Mesendoderm (in vitro differentiated cells): Measurements from ENCODE around the gene SLC16A6.

Source experiments
- DNase-seq: peaks from one replicate; pipeline ENCODE4 v3.0.0; 2013
- H2AK5ac ChIP-seq: 2 replicates; pipeline ENCODE4 v1.6.1; 2013; ENCODE audit warnings: low read length, inconsistent platforms
- H2BK120ac ChIP-seq: 2 replicates; pipeline ENCODE4 v1.6.1; 2013; ENCODE audit warnings: low read depth, mild to moderate bottlenecking, low read length, moderate library complexity, mixed read lengths
- H2BK15ac ChIP-seq: replicated peaks from 2 replicates; pipeline ENCODE4 v1.6.1; 2013; ENCODE audit warnings: low read depth, mild to moderate bottlenecking, moderate library complexity
- H2BK5ac ChIP-seq: 2 replicates; pipeline ENCODE4 v1.6.1; 2013; ENCODE audit warnings: low read length, inconsistent platforms
- H3K18ac ChIP-seq: 2 replicates; pipeline ENCODE4 v1.6.1; 2013; ENCODE audit warnings: mild to moderate bottlenecking, low read length, mixed read lengths
- H3K23ac ChIP-seq: one replicate; pipeline ENCODE4 v1.6.1; 2013; ENCODE audit warnings: low read length
- H3K27ac ChIP-seq: 2 replicates; pipeline ENCODE4 v1.5.1; 2013; ENCODE audit warnings: low read depth, mild to moderate bottlenecking, inconsistent platforms, low read length, moderate library complexity
- H3K27me3 ChIP-seq: 2 replicates; pipeline ENCODE4 v1.6.1; 2013; ENCODE audit warnings: low read length, control low read depth, mild to moderate bottlenecking, inconsistent platforms; ENCODE audit not compliant: insufficient read depth, poor library complexity
- H3K36me3 ChIP-seq: 2 replicates; pipeline ENCODE4 v1.6.1; 2013; ENCODE audit warnings: low read length, inconsistent platforms; ENCODE audit not compliant: control insufficient read depth, insufficient read depth
- H3K4ac ChIP-seq: one replicate; pipeline ENCODE4 v1.6.1; 2013; ENCODE audit warnings: low read depth, mild to moderate bottlenecking, low read length, moderate library complexity
- H3K4me1 ChIP-seq: 2 replicates; pipeline ENCODE4 v1.6.1; 2013; ENCODE audit warnings: low read depth, low read length, inconsistent platforms; ENCODE audit not compliant: control insufficient read depth
- H3K4me2 ChIP-seq: 2 replicates; pipeline ENCODE4 v1.6.1; 2013; ENCODE audit warnings: low read length
- H3K4me3 ChIP-seq: 2 replicates; pipeline ENCODE4 v1.5.1; 2013; ENCODE audit warnings: mild to moderate bottlenecking, low read length
- H3K56ac ChIP-seq: one replicate; pipeline ENCODE4 v1.6.1; 2013; ENCODE audit warnings: low read length
- H3K79me1 ChIP-seq: 2 replicates; pipeline ENCODE4 v1.6.1; 2013; ENCODE audit warnings: low read length, inconsistent platforms
- H3K79me2 ChIP-seq: 2 replicates; pipeline ENCODE4 v1.6.1; 2013; ENCODE audit warnings: mild to moderate bottlenecking, low read length; ENCODE audit not compliant: control insufficient read depth, insufficient read depth
- H3K9ac ChIP-seq: 2 replicates; pipeline ENCODE4 v1.6.1; 2013; ENCODE audit warnings: low read length, inconsistent platforms
- H4K5ac ChIP-seq: one replicate; pipeline ENCODE4 v1.6.1; 2013; ENCODE audit warnings: low read length
- H4K8ac ChIP-seq: one replicate; pipeline ENCODE4 v1.6.1; 2013; ENCODE audit warnings: low read depth, mild to moderate bottlenecking, control low read depth, low read length, moderate library complexity
- WGBS: extraction: QIAGEN DNeasy Blood & Tissue Kit; methylation state at CpG from one replicate; pipeline ENCODE4 v1.1.7; 2013; ENCODE audit warnings: low lambda C conversion rate, missing lambda C conversion rate; ENCODE audit not compliant: insufficient coverage; ENCODE audit errors: extremely low coverage; 5-methylcytosine and 5-hydroxymethylcytosine counted together

The SLC16A6 gene

GRCh38 chr17:68292689-68293040, 1.7 kb upstream of the SLC16A6 start:
- no peak overlapping the region for H4K8ac ChIP-seq
- no peak overlapping the region for H3K23ac ChIP-seq
- no peaks in the 10 kb centered on the region for H3K4me1 ChIP-seq
- DNase-seq = no peak
- H2BK15ac ChIP-seq = no peak overlapping the region
- peak overlapping the region; percentile 81 for H3K4me2 ChIP-seq
- no peak overlapping the region for H3K27ac ChIP-seq
- H2BK120ac ChIP-seq = no peak overlapping the region
- H3K79me2 ChIP-seq = no peaks in the 10 kb centered on the region
- no peak overlapping the region for H3K4ac ChIP-seq
- H2AK5ac ChIP-seq = no peak overlapping the region
- no peak overlapping the region for H3K18ac ChIP-seq
- no peak overlapping the region for H2BK5ac ChIP-seq
- no peaks in the 10 kb centered on the region for H3K36me3 ChIP-seq
- peaks cover 9% of the 10 kb centered on the region for H3K27me3 ChIP-seq
- no peak overlapping the region for H3K4me3 ChIP-seq
- H3K56ac ChIP-seq = peak overlapping the region; percentile 26
- no CpG with 5 or more reads among the region's 9 CpGs for WGBS
- no peak overlapping the region for H4K5ac ChIP-seq
- H3K79me1 ChIP-seq = no peaks in the 10 kb centered on the region
- H3K9ac ChIP-seq = peak overlapping the region; percentile 14

- Histone ChIP-seq H4K8ac (no peak overlapping the region), H4K5ac (no peak overlapping the region), H2BK5ac (no peak overlapping the region), H3K18ac (peak overlapping the region; percentile 93), H3K4me3 (peak overlapping the region; percentile 45), H3K4me1 (no peaks in the 10 kb centered on the region), H3K23ac (no peak overlapping the region), H3K4ac (peak overlapping the region; percentile 17), H3K27me3 (peaks cover 9% of the 10 kb centered on the region), H2AK5ac (no peak overlapping the region), H3K79me2 (no peaks in the 10 kb centered on the region), H3K9ac (peak overlapping the region; percentile 72), H3K27ac (peak overlapping the region; percentile 35), H3K36me3 (no peaks in the 10 kb centered on the region), H3K56ac (peak overlapping the region; percentile 88), H2BK120ac (no peak overlapping the region), H3K4me2 (peak overlapping the region; percentile 81), H2BK15ac (no peak overlapping the region), H3K79me1 (no peaks in the 10 kb centered on the region)
- DNase-seq = peak; percentile 87
- WGBS = no CpG with 5 or more reads among the region's 76 CpGs
Observed at GRCh38 chr17:68291836-68292688, 1.1 kb upstream of the SLC16A6 start.

- H3K23ac ChIP-seq = no peak overlapping the region
- no peaks in the 10 kb centered on the region for H3K4me1 ChIP-seq
- H3K56ac ChIP-seq = peak overlapping the region; percentile 38
- H3K79me2 ChIP-seq = no peaks in the 10 kb centered on the region
- peak; percentile 48 for DNase-seq
- peak overlapping the region; percentile 22 for H3K4me3 ChIP-seq
- H3K79me1 ChIP-seq = no peaks in the 10 kb centered on the region
- H2BK5ac ChIP-seq = no peak overlapping the region
- H3K4ac ChIP-seq = no peak overlapping the region
- no peak overlapping the region for H2BK15ac ChIP-seq
- no peak overlapping the region for H2AK5ac ChIP-seq
- peak overlapping the region; percentile 80 for H3K4me2 ChIP-seq
- H3K27me3 ChIP-seq = peaks cover 9% of the 10 kb centered on the region
- no peak overlapping the region for H2BK120ac ChIP-seq
- no CpG with 5 or more reads among the region's 50 CpGs for WGBS
- no peak overlapping the region for H3K27ac ChIP-seq
- H4K8ac ChIP-seq = no peak overlapping the region
- no peaks in the 10 kb centered on the region for H3K36me3 ChIP-seq
- H4K5ac ChIP-seq = no peak overlapping the region
- H3K9ac ChIP-seq = peak overlapping the region; percentile 53
- no peak overlapping the region for H3K18ac ChIP-seq
Observed at GRCh38 chr17:68290268-68290954, 516 bp downstream of the SLC16A6 start.

GRCh38 chr17:68289936-68290267, 1.0 kb downstream of the SLC16A6 start:
- Histone ChIP-seq H2BK15ac (no peak overlapping the region), H3K79me2 (no peaks in the 10 kb centered on the region), H4K8ac (no peak overlapping the region), H3K27ac (no peak overlapping the region), H2AK5ac (no peak overlapping the region), H3K4me3 (no peak overlapping the region), H4K5ac (no peak overlapping the region), H2BK5ac (no peak overlapping the region), H3K9ac (no peak overlapping the region), H3K4me2 (no peak overlapping the region), H3K56ac (no peak overlapping the region), H3K36me3 (no peaks in the 10 kb centered on the region), H3K18ac (no peak overlapping the region), H3K79me1 (no peaks in the 10 kb centered on the region), H3K4ac (no peak overlapping the region), H3K4me1 (no peaks in the 10 kb centered on the region), H3K27me3 (peaks cover 9% of the 10 kb centered on the region), H2BK120ac (no peak overlapping the region), H3K23ac (no peak overlapping the region)
- DNase-seq = no peak
- WGBS = no CpG with 5 or more reads among the region's 9 CpGs

- Histone ChIP-seq H3K27ac (no peak overlapping the region), H3K56ac (no peak overlapping the region), H2AK5ac (no peak overlapping the region), H2BK120ac (no peak overlapping the region), H3K36me3 (no peaks in the 10 kb centered on the region), H3K4me2 (no peak overlapping the region), H2BK5ac (no peak overlapping the region), H3K4ac (no peak overlapping the region), H3K4me1 (no peaks in the 10 kb centered on the region), H4K5ac (no peak overlapping the region), H2BK15ac (no peak overlapping the region), H3K4me3 (no peak overlapping the region), H3K18ac (no peak overlapping the region), H3K23ac (no peak overlapping the region), H3K27me3 (peaks cover 9% of the 10 kb centered on the region), H4K8ac (no peak overlapping the region), H3K9ac (no peak overlapping the region), H3K79me1 (no peaks in the 10 kb centered on the region), H3K79me2 (no peaks in the 10 kb centered on the region)
- no peak for DNase-seq
- WGBS = no CpG with 5 or more reads among the region's 7 CpGs
Observed at GRCh38 chr17:68289473-68289872, 1.5 kb downstream of the SLC16A6 start.
